CD4-positive, alpha-beta T cell treated with Interleukin-17A for 1 hour (primary cell): ENCODE measurements around the gene PPM1D.
"Not testable (repeated sequence)": the region's sequence is repeated elsewhere in the genome, so short reads cannot be mapped to it uniquely, and the experiment has no call there.

Source experiments
- DNase-seq: peaks from one replicate; pipeline ENCODE4 v3.0.0-alpha.2; 2020

Gene PPM1D

DNA sequence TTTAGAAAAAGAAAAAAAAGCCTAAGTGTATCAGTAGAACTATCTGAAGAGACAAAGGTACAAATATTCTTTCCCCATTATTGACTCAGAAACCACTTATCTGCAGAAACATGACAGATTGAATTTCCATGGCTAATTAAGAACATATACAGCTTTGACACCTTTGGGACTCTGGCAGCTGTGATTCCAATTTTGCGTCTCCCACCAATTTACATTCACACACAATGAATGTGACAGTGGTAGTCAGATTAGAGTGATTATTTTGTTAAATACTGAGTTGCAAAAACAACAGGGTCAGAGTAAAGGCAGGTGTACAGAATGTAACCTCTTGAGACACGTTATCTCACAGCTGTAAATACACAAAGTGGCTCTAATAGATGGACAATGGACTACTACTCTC, 5.3 kb upstream of the PPM1D start:
- no peak for DNase-seq

DNA sequence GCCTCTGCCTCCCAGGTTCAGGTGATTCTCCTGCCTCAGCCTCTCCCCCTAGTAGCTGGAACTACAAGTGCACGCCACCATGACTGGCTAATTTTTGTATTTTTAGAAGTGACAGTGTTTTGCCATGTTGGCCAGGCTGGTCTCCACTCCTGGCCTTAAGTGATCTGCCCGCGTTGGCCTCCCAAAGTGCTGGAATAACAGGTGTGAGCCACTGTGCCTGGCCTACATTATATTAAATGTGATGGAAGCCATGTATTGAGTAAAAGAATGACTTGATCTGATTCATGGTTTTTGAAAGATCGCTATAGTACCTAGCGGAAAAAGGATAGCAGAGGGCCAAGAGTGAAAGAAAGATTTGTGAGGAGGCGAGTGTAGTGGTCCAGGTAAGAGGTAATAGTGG, 2.7 kb upstream of the PPM1D start:
- DNase-seq, result no peak

DNA sequence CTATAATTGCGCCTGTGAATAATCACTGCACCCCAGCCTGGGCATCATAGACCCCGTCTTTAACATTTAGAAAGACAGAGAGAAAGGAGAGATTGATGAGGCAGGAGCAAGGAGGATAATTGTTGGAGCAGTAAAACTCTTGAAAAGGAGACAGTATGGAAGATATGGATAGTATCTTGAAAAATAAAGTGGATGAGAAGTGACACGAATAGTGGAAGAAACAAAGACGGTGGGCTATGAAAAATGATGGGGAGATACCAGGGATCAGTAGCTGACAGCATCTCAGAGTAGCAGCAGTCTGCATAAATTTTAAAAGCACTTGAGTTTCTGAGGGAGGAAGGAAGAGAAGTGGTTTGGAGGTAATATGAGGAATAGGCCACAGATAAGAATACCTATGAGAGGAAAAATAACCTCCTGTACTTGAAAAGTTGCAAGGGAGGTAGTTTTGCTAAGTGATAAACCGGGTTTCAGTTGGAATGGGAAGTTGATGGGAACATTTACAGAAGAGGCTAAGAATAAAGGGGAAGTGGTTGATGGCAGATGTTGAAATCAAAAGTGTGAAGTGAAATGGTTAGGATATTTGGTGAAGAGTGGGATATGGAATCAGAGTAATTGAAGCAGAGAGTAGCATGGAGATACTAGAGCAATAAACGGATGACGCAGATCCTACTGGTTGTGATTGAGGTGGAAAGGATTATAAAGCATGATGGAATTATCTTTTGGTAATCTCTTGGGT, 1.8 kb upstream of the PPM1D start:
- no peak for DNase-seq

- no peak for DNase-seq
Measured at GRCh38 chr17:60599220-60599619, 773 bp upstream of the PPM1D start.

- peak; percentile 68 for DNase-seq
Measured at GRCh38 chr17:60600490-60601446, 775 bp downstream of the PPM1D start.

- peak; percentile 65 for DNase-seq
Measured at GRCh38 chr17:60601447-60602384, 1.7 kb downstream of the PPM1D start.

- no peak for DNase-seq
Measured at GRCh38 chr17:60602385-60602742, 2.4 kb downstream of the PPM1D start.

- no peak for DNase-seq
Measured at GRCh38 chr17:60602871-60603270, 2.9 kb downstream of the PPM1D start.

GRCh38 chr17:60603477-60603876, 3.5 kb downstream of the PPM1D start:
- not testable (repeated sequence) for DNase-seq

DNA sequence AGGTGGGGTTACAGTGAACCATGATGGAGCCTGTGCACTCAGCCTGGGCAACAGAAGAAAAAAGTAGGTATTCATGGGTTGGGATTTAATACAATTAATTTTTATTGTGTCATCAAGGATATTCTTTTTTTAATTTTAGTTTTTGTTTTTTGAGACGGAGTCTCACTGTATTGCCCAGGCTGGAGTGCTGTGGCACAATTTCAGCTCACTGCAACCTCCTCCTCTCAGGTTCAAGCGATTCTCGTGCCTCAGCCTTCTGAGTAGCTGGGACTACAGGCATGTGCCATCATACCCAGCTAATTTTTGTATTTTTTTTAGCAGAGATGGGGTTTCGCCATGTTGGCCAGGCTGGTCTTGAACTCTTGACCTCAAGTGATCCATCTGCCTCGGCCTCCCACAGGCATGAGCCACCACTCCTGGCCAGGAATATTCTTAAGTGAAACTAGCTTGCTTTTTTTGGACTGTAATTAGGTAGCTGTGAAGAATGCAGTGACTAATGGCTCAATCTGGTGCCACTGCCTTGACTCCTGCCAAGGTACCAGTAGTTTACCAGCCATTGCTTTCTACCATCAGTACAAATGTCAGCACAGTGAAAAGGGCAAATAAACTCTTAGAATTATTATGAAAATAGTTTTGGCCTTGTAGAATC, 4.8 kb downstream of the PPM1D start:
- no peak for DNase-seq

DNA sequence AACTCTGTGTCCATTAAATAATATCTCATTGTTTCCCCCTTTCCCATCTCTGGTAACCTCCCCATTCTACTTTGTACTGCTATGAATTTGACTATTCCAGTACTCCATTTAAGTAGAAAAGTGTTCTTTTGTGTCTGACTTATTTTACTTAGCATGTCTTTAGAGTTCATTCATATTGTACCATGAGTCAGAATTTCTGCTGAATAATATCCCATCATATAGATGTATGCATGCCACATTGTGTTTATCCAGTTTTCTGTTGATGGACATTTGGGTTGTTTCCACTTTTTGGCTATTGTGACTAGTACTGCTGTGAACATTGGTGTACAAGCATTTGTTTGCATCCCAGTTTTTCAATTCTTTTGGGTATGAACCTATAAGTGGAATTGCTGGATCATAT, 6.0 kb downstream of the PPM1D start:
- DNase-seq, result no peak

DNA sequence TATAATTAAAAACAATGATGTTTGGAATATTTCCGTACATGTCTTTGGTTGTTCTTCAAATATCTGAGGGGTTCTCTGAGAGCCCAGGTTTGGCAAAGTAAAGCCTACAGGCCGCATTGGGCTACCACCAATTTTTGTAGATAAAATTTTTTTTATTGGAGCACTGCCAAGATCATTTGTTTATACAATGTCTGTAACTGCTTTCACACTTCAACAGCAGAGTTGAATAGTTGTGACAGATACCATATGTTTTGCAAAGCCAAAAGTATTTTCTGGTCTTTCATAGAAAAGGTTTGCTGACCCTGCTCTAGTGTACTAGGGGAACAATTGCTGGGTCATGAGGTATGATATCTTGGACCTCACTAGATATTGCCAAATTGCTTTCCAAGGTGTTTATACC, 10.5 kb downstream of the PPM1D start:
- no peak for DNase-seq

DNA sequence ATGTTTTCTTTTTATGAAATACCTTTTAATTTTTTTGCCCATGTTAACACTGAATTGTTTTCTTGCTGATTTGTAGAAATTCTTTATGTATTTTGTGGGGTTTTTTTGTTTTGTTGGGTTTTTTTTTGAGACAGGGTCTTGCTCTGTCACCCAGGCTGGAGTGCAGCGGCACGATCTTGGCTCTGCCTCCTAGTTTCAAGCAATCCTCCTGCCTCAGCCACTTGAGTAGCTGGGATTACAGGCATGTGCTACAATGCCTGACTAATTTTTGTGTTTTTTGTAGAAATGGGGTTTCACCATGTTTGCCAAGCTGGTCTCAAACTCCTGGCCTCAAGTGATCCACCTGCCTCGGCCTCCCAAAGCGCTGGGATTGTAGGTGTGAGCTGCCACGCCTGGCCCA, 11.3 kb downstream of the PPM1D start:
- DNase-seq, result not testable (repeated sequence)

GRCh38 chr17:60613325-60613724, 13.3 kb downstream of the PPM1D start:
- no peak for DNase-seq

DNA sequence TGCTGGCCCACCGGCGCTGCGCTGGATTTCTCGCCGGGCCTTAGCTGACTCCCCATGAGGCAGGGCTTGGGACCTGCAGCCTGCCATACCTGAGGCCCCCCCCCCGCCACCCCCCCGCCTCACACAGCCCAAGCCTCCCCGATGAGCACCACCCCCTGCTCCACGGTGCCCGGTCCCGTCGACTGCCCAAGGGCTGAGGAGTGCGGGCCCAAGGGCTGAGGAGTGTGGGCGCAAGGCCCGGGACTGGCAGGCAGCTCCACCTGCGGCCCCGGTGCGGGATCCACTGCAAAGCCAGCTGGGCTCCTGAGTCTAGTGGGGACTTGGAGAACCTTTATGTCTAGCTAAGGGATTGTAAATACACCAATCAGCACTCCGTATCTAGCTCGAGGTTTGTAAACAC, 13.8 kb downstream of the PPM1D start:
- DNase-seq, result not testable (repeated sequence)

- DNase-seq, result not testable (repeated sequence)
Measured at GRCh38 chr17:60614247-60614646, 14.3 kb downstream of the PPM1D start.

- no peak for DNase-seq
Measured at GRCh38 chr17:60615108-60615507, 15.1 kb downstream of the PPM1D start.

GRCh38 chr17:60615840-60616239, 15.8 kb downstream of the PPM1D start:
- DNase-seq, result no peak

- no peak for DNase-seq
Measured at GRCh38 chr17:60618080-60618479, 18.1 kb downstream of the PPM1D start.

GRCh38 chr17:60618854-60619526, 19.0 kb downstream of the PPM1D start:
- DNase-seq, result no peak

DNA sequence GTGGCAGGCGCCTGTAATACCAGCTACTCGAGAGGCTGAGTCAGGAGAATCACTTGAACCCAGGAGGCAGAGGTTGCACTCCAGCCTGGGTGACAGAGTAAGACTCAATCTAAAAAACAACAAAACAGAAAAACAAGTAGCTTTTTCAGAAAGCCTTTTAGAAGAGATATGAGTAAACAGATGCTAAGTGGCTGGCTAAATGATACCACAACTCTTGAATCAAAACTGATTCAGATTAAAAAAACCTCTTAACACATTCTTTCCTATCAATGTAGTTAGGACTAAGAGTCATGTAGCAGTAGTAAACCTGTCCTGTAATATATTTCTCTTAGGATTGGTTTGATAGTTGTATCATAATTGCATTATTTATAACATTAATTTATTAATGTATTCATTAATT, 23.0 kb downstream of the PPM1D start:
- DNase-seq, result no peak

DNA sequence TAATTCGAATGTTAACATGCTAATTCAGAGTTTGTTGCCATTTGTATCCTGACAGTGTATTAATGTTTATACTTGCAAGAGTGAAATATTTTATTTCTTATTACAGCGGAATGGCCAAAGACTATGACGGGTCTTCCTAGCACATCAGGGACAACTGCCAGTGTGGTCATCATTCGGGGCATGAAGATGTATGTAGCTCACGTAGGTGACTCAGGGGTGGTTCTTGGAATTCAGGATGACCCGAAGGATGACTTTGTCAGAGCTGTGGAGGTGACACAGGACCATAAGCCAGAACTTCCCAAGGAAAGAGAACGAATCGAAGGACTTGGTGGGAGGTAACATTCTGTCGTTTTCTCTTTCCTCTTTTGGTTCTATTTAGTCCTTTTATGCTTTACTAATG, 23.4 kb downstream of the PPM1D start:
- no peak for DNase-seq
